ENCODE data around the gene MET. TPM values are rescaled to one million over a fixed set of nuclear protein-coding genes. Genes with fewer than 3 reads are reported as not detected.
A peak's percentile ranks its signal among the peaks of the same experiment; 100 is the strongest.

The MET gene
- total RNA-seq, 2 donors from 2014 or later: 15.8 to 18.6 TPM

DNA sequence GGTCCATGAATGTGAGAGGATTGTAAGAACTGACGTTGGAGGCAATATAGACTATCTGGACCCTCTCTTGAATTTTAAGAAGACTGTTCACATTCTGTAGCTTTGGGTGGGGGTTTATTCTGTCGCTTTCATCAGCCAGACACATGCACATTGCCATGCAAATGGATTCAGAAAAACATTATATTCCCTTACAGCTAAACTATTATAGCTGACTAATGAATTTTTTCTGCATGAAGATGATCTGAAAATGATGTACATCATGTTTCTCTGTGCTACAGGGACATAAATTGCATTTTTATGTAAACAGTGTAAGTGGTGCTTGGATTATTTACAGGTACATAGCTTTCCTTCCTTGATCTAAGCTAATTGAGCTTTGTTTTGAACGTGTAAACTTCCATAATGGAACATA lies 1.5 kb downstream of the MET start:
- peak overlapping the region; percentile 84 for H3K4me3 ChIP-seq
- ATAC-seq (ENCODE audit: insufficient number of reproducible peaks, low FRiP score, low read depth): no peak
- peaks cover 5 to 15% of the 10 kb centered on the region in 2 donors for H3K4me1 ChIP-seq (ENCODE audit: control insufficient read depth in 1 of 2, low read depth in 2 of 2)
- peak overlapping the region in 1 of 2 donors; percentile 72 for H3K27ac ChIP-seq
- no peaks in the 10 kb centered on the region for H3K9me3 ChIP-seq
- DNase-seq (ENCODE audit: low spot score): no peak
- TF ChIP-seq, protein P1, sequence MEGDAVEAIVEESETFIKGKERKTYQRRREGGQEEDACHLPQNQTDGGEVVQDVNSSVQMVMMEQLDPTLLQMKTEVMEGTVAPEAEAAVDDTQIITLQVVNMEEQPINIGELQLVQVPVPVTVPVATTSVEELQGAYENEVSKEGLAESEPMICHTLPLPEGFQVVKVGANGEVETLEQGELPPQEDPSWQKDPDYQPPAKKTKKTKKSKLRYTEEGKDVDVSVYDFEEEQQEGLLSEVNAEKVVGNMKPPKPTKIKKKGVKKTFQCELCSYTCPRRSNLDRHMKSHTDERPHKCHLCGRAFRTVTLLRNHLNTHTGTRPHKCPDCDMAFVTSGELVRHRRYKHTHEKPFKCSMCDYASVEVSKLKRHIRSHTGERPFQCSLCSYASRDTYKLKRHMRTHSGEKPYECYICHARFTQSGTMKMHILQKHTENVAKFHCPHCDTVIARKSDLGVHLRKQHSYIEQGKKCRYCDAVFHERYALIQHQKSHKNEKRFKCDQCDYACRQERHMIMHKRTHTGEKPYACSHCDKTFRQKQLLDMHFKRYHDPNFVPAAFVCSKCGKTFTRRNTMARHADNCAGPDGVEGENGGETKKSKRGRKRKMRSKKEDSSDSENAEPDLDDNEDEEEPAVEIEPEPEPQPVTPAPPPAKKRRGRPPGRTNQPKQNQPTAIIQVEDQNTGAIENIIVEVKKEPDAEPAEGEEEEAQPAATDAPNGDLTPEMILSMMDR (IDR thresholded peaks at IDR 0.05): no peak
- H3K27me3 ChIP-seq (replicated peaks; ENCODE audit: insufficient read depth): no peaks in the 10 kb centered on the region
- H3K36me3 ChIP-seq: no peaks in the 10 kb centered on the region

DNA sequence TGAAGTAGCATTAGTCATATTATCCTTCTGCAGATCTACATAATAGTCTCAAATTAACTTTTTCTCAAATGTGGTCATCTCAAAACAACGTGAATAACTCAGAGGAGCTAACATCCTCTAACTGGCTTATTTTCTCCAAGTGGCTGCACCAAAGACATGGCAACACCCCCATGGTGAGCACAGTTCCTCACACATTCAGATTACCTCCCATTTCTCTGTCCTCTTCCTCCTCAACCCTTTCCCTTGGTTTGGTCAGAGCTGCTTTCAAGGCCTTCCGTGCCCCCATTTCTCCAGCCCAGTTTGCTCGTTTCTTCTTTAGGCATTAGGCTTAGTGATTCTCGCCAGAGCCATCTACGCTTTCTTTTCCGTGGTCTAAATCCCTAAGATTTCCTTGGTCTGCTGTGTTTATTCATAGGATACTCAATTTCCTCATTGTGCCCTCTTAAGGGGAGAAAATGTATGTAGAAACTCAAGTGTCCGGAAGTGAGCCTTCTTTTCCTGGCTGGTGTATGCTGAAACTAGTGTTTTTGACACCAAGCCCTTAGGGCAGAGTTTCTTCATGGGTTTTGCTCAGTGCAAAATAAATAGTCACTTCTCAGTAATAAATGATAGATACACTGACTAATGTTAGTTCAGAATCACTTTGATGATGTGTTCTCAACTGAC lies 2.6 kb downstream of the MET start:
- Histone ChIP-seq H3K27me3 (replicated peaks; ENCODE audit: insufficient read depth) (no peaks in the 10 kb centered on the region), H3K36me3 (no peaks in the 10 kb centered on the region), H3K9me3 (no peaks in the 10 kb centered on the region), H3K4me3 (no peak overlapping the region), H3K27ac (no peak overlapping the region), H3K4me1 (ENCODE audit: control insufficient read depth in 1 of 2, low read depth in 2 of 2) (peaks cover 5 to 15% of the 10 kb centered on the region in 2 donors)
- DNase-seq (ENCODE audit: low spot score) (no peak), ATAC-seq (ENCODE audit: insufficient number of reproducible peaks, low FRiP score, low read depth) (no peak)
- TF ChIP-seq, protein P1 (IDR thresholded peaks at IDR 0.05): no peak

DNA sequence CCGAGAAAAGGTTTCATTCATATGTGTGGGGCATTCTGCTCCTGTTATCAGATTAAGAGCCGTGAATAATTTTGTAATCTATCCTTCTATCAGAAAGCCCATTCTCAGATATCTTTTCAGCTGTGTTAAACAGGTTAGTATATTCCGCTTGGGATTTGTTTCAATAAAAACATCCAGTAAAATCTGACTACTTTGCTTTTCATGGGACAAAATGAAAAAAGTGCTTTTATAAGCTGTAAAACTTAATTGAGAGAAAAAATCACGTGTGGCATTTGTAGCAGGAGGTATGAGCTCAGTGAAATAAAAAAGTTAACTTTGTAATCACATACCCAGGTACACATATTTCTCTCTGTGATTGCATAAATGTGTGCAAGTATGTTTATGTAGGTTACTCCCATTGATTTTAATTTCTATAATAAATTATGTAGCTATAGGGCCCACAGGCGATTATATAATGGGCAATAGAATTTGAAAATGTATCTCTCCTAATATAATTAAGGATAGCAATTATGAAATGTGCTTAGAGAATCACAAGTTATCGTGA lies 3.9 kb downstream of the MET start:
- DNase-seq (ENCODE audit: low spot score): no peak
- no peak for ATAC-seq (ENCODE audit: insufficient number of reproducible peaks, low FRiP score, low read depth)
- H3K4me1 ChIP-seq (ENCODE audit: control insufficient read depth in 1 of 2, low read depth in 2 of 2): peaks cover 5 to 15% of the 10 kb centered on the region in 2 donors
- TF ChIP-seq, protein P1 (IDR thresholded peaks at IDR 0.05): no peak
- no peaks in the 10 kb centered on the region for H3K27me3 ChIP-seq (replicated peaks; ENCODE audit: insufficient read depth)
- H3K9me3 ChIP-seq: no peaks in the 10 kb centered on the region
- H3K4me3 ChIP-seq: no peak overlapping the region
- H3K27ac ChIP-seq: no peak overlapping the region
- H3K36me3 ChIP-seq: no peaks in the 10 kb centered on the region

DNA sequence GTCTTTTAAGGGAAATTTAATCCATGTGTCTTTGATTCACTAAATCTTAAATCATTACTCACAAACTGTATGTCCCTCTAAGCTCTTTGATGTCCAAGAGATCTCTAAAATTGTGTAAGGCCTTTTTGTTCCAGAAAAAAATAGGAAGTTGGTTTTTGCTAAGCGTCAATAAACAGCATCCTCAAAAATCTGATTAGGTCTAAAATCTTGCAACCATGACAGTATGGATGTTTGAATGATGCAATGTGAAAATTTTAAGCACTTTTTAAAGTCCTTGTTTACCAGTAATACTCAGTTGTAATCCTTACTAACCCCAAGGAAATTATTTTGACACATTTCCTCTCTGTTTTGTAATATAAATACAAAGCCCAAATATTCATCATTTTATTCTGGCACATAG lies 6.8 kb downstream of the MET start:
- TF ChIP-seq, protein P1 (IDR thresholded peaks at IDR 0.05): no peak
- Histone ChIP-seq H3K9me3 (no peaks in the 10 kb centered on the region), H3K36me3 (no peaks in the 10 kb centered on the region), H3K27me3 (replicated peaks; ENCODE audit: insufficient read depth) (no peaks in the 10 kb centered on the region), H3K4me1 (ENCODE audit: control insufficient read depth in 1 of 2, low read depth in 2 of 2) (no peaks in the 10 kb centered on the region), H3K27ac (no peak overlapping the region), H3K4me3 (no peak overlapping the region)
- ATAC-seq (ENCODE audit: insufficient number of reproducible peaks, low FRiP score, low read depth) (no peak), DNase-seq (ENCODE audit: low spot score) (no peak)

DNA sequence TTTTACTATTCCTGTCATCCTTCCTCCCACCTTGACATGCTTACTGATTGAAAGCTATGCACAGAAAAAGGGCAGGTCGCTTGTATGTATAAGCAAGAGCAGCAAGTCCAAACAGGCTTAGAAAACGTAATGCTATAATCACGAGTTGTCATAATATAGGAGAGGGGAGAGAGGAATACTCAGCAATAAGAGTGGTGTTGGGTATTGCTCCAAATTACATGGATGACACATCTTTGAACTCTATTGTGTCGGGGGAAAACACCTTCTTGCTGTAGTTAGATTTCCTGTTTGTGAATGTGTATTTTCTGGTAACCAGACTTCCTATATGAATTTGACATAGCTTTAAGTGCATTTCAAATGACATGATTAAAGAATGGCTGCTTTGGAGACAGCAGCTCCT lies 7.5 kb downstream of the MET start:
- Histone ChIP-seq H3K4me3 (no peak overlapping the region), H3K27me3 (replicated peaks; ENCODE audit: insufficient read depth) (no peaks in the 10 kb centered on the region), H3K36me3 (no peaks in the 10 kb centered on the region), H3K4me1 (ENCODE audit: control insufficient read depth in 1 of 2, low read depth in 2 of 2) (no peaks in the 10 kb centered on the region), H3K27ac (no peak overlapping the region), H3K9me3 (no peaks in the 10 kb centered on the region)
- ATAC-seq (ENCODE audit: insufficient number of reproducible peaks, low FRiP score, low read depth) (no peak), DNase-seq (ENCODE audit: low spot score) (no peak)
- TF ChIP-seq, protein P1 (IDR thresholded peaks at IDR 0.05): no peak

Measured in thoracic aorta (tissue), 2 donors.